HG03066 (cell line): ENCODE data around the gene DNAJC8.

Experiments
- ATAC-seq: cut with Tn5 transposase; IDR thresholded peaks from one replicate; pipeline ENCODE4 v1.9.1; 2021; ENCODE audit warnings: low read depth; ENCODE audit not compliant: unreplicated experiment

Gene DNAJC8

GRCh38 chr1:28256197-28256827 is 23.5 kb upstream of the DNAJC8 start:
- ATAC-seq = no peak

- ATAC-seq = no peak
Observed at GRCh38 chr1:28249866-28250295, 17.1 kb upstream of the DNAJC8 start.

GRCh38 chr1:28249013-28249865 is 16.4 kb upstream of the DNAJC8 start:
- ATAC-seq = no peak

GRCh38 chr1:28248273-28249012 is 15.6 kb upstream of the DNAJC8 start:
- no peak for ATAC-seq

GRCh38 chr1:28247612-28248272 is 14.9 kb upstream of the DNAJC8 start:
- no peak for ATAC-seq

- no peak for ATAC-seq
Observed at GRCh38 chr1:28246427-28246832, 13.6 kb upstream of the DNAJC8 start.

GRCh38 chr1:28244549-28245251 is 11.9 kb upstream of the DNAJC8 start:
- ATAC-seq = no peak

GRCh38 chr1:28243685-28244311 is 11.0 kb upstream of the DNAJC8 start:
- no peak for ATAC-seq

GRCh38 chr1:28241638-28242241 is 8.9 kb upstream of the DNAJC8 start:
- ATAC-seq = no peak

- ATAC-seq = no peak
Observed at GRCh38 chr1:28240024-28240423, 7.2 kb upstream of the DNAJC8 start.

- no peak for ATAC-seq
Observed at GRCh38 chr1:28239004-28239403, 6.2 kb upstream of the DNAJC8 start.

- no peak for ATAC-seq
Observed at GRCh38 chr1:28236656-28237322, 4.0 kb upstream of the DNAJC8 start.

- ATAC-seq = peak; percentile 89
Observed at GRCh38 chr1:28235755-28236655, 3.2 kb upstream of the DNAJC8 start, which contains the start of gene ATP5IF1. TSS of gene ATP5IF1 (plus strand) at chr1:28236124. CDS start at chr1:28236184, 60 bp downstream.

GRCh38 chr1:28233264-28233606 is 406 bp upstream of the DNAJC8 start:
- ATAC-seq = no peak

- no peak for ATAC-seq
Observed at GRCh38 chr1:28229996-28230395, 2.8 kb downstream of the DNAJC8 start.

GRCh38 chr1:28229089-28229488 is 3.7 kb downstream of the DNAJC8 start:
- no peak for ATAC-seq

GRCh38 chr1:28213315-28213714 is 19.5 kb downstream of the DNAJC8 start:
- no peak for ATAC-seq

- ATAC-seq = no peak
Observed at GRCh38 chr1:28209700-28210099, 23.1 kb downstream of the DNAJC8 start.
